HTERT RPE-1 (cell line): ENCODE results near the gene KEAP1.

Experiments used
- in situ Hi-C: fragments of 300-500 bp; cut with MboI; formaldehyde crosslinking; loops from 4 replicates; pipeline ENCODE4 v1.14.3; 2020; ENCODE audit warnings: low sequenced_read_pairs

Gene KEAP1

DNA sequence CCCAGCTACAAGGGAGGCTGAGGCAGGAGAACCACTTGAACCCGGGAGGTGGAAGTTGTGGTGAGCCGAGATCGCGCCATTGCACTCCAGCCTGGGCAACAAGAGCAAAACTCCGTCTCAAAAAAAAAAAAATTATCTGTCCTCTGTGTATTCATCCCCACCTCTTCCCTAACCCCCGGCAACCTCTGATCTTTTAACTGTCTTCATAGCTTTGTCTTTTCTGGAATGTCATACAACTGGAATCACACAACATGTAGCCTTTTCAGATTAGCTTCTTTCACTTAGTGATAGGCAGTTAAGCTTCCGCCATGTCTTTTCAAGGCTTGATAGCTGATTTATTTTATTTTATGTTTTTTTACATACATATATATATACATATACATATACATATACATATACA is 22.5 kb upstream of the KEAP1 start:
- in situ Hi-C loops, result no loop called here

DNA sequence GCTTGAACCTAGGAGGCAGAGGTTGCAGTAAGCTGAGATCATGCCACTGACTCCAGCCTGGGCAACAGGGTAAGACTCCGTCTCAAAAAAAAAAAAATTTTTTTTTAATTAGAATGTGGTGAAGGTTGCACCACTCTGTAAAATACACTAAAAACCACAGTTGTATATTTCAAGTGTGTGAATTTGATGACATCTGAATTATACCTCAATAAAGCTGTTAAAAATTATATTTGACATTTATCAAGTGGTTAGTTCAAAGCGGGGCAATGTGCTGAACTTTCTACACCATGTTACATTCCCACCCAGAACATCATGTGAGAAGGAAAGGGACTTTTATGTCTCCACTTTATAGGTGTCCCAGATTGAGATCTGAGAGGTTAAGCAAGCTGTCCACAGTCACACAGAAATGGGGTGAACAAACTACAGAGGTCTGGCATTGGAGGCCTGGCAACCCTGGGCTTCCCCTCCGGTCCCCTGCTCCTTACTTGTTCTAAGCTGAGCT is 20.0 kb upstream of the KEAP1 start:
- in situ Hi-C loops, result no loop called here

GRCh38 chr19:10521461-10522171 is 18.5 kb upstream of the KEAP1 start:
- in situ Hi-C loops, result no loop called here

DNA sequence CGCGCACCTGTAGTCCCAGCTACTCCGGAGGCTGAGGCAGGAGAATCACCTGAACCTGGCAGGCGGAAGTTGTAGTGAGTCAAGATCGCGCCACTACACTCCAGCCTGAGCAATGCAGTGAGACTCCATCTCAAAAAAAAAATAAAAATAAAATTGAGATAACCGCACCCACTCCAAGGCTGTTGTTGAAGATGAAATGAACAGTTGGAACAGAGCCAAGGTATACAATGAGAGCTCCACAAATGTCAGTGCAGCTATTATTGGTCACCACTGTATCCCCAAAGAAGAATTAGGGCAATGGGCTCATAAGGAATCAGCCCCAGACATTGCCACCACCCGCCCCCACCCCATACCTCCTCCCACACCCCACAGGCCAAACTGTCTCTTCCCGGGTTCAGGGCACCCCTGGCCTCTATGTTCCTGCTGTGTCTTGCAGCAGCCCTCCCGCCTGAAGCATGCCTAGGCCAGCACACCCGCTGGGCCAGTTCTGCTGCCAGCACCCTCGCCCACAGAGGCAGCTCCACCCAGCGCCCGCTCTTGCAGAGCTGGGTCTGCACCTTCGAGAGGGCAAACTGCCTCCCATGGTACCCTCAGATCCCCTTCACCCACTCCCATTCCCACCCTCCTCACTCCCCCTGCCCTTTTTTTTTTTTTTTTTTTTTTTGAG is 17.6 kb upstream of the KEAP1 start:
- in situ Hi-C loops, result no loop called here

DNA sequence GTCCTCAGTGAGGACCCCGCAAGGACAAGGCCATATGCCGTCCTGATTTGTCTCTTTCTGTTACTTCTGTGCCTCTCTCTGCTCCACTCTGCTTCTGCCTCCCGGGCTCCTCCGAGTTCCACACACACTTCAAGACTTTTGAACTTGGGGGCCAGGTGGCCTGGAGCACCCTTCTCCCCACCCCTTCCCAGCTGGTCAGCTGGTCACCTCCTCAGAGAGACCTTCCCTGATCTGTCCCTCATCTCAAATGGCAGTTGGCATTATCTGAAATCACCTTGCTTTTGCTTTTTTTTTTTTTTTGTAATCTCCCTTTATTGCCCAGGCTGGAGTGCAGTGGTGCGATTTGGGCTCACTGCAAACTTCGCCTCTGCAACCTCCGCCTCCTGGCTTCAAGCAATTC is 16.3 kb upstream of the KEAP1 start:
- in situ Hi-C loops, result no loop called here

DNA sequence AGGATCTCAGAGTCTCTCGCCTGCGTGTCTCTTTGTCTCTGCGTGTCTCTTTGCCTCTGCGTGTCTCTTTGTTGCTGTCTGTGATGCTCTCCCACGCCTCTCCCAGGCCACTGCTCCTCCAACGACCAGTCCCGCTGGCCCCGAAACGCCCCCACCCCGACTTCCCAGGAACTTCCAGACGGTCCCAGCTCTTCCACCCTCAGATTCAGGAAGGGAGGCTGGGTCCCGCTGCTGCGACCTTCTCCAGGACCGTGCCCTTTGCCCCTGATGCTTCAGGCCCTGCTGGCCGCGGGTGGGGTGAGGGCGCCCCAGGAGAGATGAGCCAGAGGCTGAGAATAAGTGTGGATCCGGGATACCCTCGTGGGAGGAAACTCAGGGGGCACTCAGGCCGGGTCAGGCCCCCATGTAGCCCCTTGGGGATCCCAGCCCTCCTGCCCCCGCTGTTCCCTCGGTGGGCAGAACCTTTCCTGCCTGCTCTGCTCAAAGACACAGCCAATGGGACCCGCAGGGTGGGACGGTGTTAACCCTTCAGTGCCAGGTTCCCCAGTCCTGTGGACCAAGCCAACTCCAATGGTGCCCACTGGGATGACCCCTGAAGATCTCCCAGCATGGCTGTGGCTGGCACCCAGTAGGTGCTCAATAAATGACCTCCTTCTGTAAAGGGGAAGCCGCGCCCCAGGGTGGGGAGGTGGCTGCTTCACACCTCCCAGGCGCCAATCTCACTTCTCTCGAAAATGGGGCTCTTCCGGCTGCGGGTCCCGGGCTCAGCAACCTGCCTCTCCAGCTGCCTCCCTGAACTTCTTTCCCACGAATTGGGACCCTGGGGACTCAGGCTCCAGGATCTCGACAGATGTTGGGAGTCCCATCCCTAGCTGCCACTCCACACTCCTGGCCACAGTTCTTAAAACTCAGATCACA is 15.5 kb upstream of the KEAP1 start:
- in situ Hi-C loops, result no loop called here

DNA sequence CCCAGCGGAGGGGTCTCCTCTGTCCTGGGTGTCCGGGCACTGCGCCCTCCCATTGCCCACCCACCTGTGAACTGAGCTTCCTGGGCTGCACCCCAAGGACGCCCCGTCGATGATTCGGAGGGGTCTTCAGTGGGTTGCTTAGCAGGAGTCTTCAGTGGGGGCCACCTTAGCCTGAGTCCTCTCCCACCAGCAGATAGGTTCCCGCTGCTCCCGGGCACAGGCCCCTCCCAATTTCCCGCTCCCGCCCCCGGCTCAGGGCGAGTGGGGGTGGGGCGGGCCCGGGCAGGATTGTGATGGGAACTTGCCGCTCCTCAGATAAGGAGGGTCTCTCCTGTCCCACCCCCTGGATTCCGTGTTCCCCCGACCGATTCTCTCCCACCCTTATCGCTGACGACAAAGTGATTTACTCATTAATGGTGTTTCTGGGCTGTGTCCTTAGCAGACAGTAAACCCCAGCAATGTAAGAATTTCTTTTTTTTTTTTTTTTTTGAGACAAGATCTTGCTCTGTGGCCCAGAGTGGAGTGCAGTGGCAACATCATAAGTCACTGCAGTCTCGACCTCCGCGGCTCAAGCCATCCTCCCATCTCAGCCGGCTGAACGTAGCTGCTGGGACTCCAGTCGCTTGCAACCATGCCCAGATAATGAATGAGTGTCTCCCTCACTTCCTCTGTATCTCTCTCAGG is 14.7 kb upstream of the KEAP1 start:
- in situ Hi-C loops, result no loop called here

DNA sequence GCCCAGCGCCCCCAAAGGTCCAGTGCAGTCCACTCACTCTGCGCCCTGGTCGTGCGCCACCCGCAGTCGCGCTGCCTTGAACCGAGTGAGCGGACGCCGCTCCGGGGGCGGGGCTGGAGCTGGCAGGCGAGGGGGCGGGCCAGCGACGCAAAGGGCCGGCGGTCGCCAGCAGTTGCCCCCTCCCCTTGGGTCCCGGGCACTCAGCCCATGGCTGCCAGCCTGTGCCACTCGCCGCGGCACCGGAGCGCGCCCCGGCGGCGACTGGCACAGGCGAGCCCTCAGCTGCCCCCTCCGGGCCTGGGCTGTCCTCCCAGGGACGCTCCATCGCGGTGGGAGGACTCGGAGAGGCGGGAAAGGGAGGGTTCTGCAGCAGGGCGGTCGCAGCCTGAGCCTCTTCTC is 14.2 kb upstream of the KEAP1 start, which contains the start of gene S1PR5:
Gene S1PR5, minus strand, starts transcription at position 87 of the 399 bp plus-strand sequence. CDS start 2,436 bp downstream, outside the sequence.
- in situ Hi-C loops, result no loop called here

GRCh38 chr19:10516671-10517286 is 13.6 kb upstream of the KEAP1 start:
- in situ Hi-C loops, result no loop called here

GRCh38 chr19:10516064-10516385 is 12.9 kb upstream of the KEAP1 start:
- in situ Hi-C loops, result no loop called here

- in situ Hi-C loops, result no loop called here
Measured at GRCh38 chr19:10514211-10515145, 11.3 kb upstream of the KEAP1 start.

DNA sequence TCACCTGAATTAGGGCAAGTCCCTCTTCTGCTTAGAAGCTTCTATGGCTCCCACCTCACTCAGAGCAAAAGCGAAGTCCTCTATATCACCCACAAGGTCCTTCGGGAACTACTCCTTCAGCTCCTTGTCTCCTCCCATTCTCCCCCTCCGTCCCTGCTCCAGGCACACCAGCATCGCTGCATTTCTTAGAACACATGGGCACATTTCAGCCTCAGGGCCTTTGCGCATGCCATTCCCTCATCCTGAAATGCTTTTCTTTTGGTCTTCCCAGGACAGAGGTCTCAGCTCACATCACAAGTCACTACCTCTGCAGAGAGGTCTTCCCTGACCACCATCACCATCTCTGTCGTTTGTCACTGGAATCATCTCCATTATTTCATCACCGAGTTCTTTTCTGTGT is 10.1 kb upstream of the KEAP1 start:
- in situ Hi-C loops, result no loop called here

- in situ Hi-C loops, result no loop called here
Measured at GRCh38 chr19:10510301-10510802, 7.2 kb upstream of the KEAP1 start.

DNA sequence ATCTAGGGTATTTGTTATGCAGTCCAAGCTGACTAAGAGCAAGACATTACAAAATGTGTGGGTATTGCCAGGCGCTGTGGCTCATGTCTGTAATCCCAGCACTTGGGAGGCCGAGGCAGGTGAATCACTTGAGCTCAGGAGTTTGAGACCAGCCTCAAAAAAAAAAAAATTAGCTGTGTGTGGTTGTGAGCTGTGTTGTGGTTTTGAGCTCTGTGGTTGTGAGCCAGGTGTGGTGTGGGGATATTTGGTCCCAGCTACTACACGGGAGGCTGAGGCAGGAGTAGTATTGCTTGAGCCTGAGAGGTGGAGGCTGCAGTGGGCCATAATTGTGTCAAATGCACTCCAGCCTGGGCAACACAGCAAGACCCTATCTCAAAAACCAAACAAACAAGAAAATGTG is 5.6 kb upstream of the KEAP1 start:
- in situ Hi-C loops, result no loop called here

- in situ Hi-C loops, result no loop called here
Measured at GRCh38 chr19:10508036-10508435, 4.9 kb upstream of the KEAP1 start.

DNA sequence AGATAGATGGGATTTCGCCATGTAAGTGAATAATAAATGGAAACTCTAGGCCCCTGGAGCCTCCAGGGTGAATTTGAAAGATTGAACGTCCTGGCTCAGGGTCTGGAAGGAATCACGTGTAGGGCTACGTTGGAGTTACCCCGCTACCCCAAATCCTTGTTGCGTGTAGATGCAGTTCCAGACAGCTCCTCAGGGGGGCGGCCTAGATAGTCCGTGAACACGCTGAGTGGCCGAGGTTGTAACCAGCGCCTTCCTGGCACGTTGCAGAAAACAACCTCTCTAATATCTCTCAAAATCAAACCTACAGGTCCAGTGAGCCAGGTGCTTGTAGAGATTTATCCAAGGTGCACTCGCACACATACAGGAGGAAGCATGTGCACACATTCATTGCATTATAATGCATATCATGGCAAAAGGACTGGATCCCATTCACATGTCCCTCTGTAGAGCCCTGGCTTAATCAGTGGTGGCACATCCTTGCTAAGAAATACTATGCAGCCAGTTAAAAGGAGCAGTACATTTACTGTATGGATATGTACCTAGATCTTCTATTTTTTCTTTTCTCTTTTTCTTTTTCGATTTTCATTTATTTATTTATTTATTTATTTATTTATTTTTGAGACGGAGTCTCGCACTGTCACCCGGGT is 2.5 kb upstream of the KEAP1 start:
- in situ Hi-C loops, result no loop called here

- in situ Hi-C loops, result no loop called here
Measured at GRCh38 chr19:10502524-10503001, 593 bp downstream of the KEAP1 start.

- in situ Hi-C loops, result no loop called here
Measured at GRCh38 chr19:10501971-10502523, 1.1 kb downstream of the KEAP1 start.
